Activated CD4-positive, alpha-beta T cell treated with anti-CD3 and anti-CD28 coated beads for 36 hours (primary cell): ENCODE measurements around the gene PPAN. TPM values are rescaled to one million over a fixed set of nuclear protein-coding genes. Genes with fewer than 3 reads are reported as not detected.

Source experiments
- ATAC-seq: fragments of 200-7000 bp; cut with Tn5 transposase; one replicate; pipeline ENCODE4 v1.10.0; 2021; ENCODE audit warnings: mild to moderate bottlenecking, moderate library complexity
- CTCF ChIA-PET: fragments of 350-600 bp; sonication (Branson Sonifier 250); formaldehyde crosslinking; loops from one replicate; lab custom pipeline; 2021; ENCODE audit warnings: antibody characterized with exemption; lab: Charles Lee
- POLR2A ChIA-PET: fragments of 350-600 bp; sonication (Branson Sonifier 250); formaldehyde crosslinking; loops from one replicate; lab custom pipeline; 2021; ENCODE audit warnings: antibody characterized with exemption, inconsistent platforms; lab: Charles Lee
- DNase-seq: peaks from one replicate; pipeline ENCODE4 v3.0.0-alpha.2; 2020
- H3K27ac Mint-ChIP-seq: one replicate; pipeline ENCODE4 v1.8.0; 2021; ENCODE audit warnings: mixed read lengths
- H3K27me3 Mint-ChIP-seq: one replicate; pipeline ENCODE4 v1.8.0; 2021; ENCODE audit warnings: mixed read lengths
- H3K36me3 Mint-ChIP-seq: one replicate; pipeline ENCODE4 v1.8.0; 2021; ENCODE audit warnings: low read depth, mixed read lengths
- H3K4me1 Mint-ChIP-seq: one replicate; pipeline ENCODE4 v1.8.0; 2021; ENCODE audit warnings: mixed read lengths
- H3K4me3 Mint-ChIP-seq: one replicate; pipeline ENCODE4 v1.8.0; 2021; ENCODE audit warnings: mild to moderate bottlenecking, moderate library complexity, mixed read lengths
- H3K9me3 Mint-ChIP-seq: one replicate; pipeline ENCODE4 v1.8.0; 2021; ENCODE audit warnings: low read depth, mixed read lengths
- intact Hi-C, 2 experiments: fragments of 100-400 bp; cut with DNase I in 1 of 2; cut with micrococcal nuclease in 1 of 2; formaldehyde crosslinking; loops; one replicate each; pipeline versions ENCODE4 v1.14.2 to v1.15.1; 2022 to 2024; cut with DNase I, micrococcal nuclease
- total RNA-seq, 2 experiments: library from RNA; stranded (reverse); gene quantifications; one replicate each; pipeline ENCODE4 v1.2.3, GENCODE V29; 2021

PPAN gene
- total RNA-seq, 2 experiments from 2014 or later: 139 to 149 TPM

GRCh38 chr19:10093295-10094186, 12.6 kb upstream of the PPAN start:
- peaks cover 12% of the 10 kb centered on the region for H3K4me1 Mint-ChIP-seq
- H3K9me3 Mint-ChIP-seq: no peaks in the 10 kb centered on the region
- ChIA-PET POLR2A (no interaction called here), CTCF (no interaction called here)
- DNase-seq: peak; percentile 39
- no peak overlapping the region for H3K27ac Mint-ChIP-seq
- no peak for ATAC-seq
- H3K36me3 Mint-ChIP-seq: peaks cover 46% of the 10 kb centered on the region
- H3K4me3 Mint-ChIP-seq: no peak overlapping the region
- H3K27me3 Mint-ChIP-seq: no peaks in the 10 kb centered on the region
- intact Hi-C loops: no loop called here

GRCh38 chr19:10095622-10095947, 10.6 kb upstream of the PPAN start:
- intact Hi-C loops: no loop called here
- Mint-ChIP-seq H3K27ac (no peak overlapping the region), H3K27me3 (no peaks in the 10 kb centered on the region), H3K9me3 (no peaks in the 10 kb centered on the region), H3K36me3 (peaks cover 42% of the 10 kb centered on the region), H3K4me3 (no peak overlapping the region), H3K4me1 (peaks cover 25% of the 10 kb centered on the region)
- CTCF ChIA-PET: interaction anchor here (0.7 to 1.4 kb wide), 8 partner anchors 9 to 165 kb away, joined by 3 to 5 read pairs (median 4); partner anchors contain the start of genes P2RY11 and PPAN
- DNase-seq: no peak
- no peak for ATAC-seq
- POLR2A ChIA-PET: interaction anchor here (1.0 to 1.4 kb wide), 3 partner anchors 9 to 13 kb away, joined by 4 to 7 read pairs (median 5); partner anchors contain the start of gene PPAN

GRCh38 chr19:10095948-10096614, 10.1 kb upstream of the PPAN start:
- CTCF ChIA-PET: interaction anchor here (0.6 to 1.4 kb wide), 10 partner anchors 8 to 238 kb away, joined by 3 to 5 read pairs (median 3); partner anchors contain the start of genes P2RY11 and PPAN
- ATAC-seq (peak; percentile 90), DNase-seq (peak; percentile 94)
- no peaks in the 10 kb centered on the region for H3K9me3 Mint-ChIP-seq
- H3K4me3 Mint-ChIP-seq: peak overlapping the region; percentile 56
- intact Hi-C loops: loop anchor here (1.0 to 2.0 kb wide), 10 partner anchors 9 to 471 kb away; partner anchors contain the start of genes SHFL (in 2 of the 2), DNMT1 (in 1 of the 2), EIF3G (in 1 of the 2) and KRI1 (in 1 of the 2)
- H3K36me3 Mint-ChIP-seq: peaks cover 40% of the 10 kb centered on the region
- H3K27ac Mint-ChIP-seq: peak overlapping the region; percentile 69
- POLR2A ChIA-PET: interaction anchor here (0.5 to 1.4 kb wide), 5 partner anchors 8 to 284 kb away, joined by 3 to 7 read pairs (median 4); partner anchors contain the start of genes PPAN and TYK2
- H3K4me1 Mint-ChIP-seq: peaks cover 26% of the 10 kb centered on the region
- no peaks in the 10 kb centered on the region for H3K27me3 Mint-ChIP-seq

- ATAC-seq (no peak), DNase-seq (no peak)
- peaks cover 39% of the 10 kb centered on the region for H3K36me3 Mint-ChIP-seq
- peaks cover 26% of the 10 kb centered on the region for H3K4me1 Mint-ChIP-seq
- H3K4me3 Mint-ChIP-seq: peak overlapping the region; percentile 56
- H3K27ac Mint-ChIP-seq: peak overlapping the region; percentile 69
- ChIA-PET CTCF (interaction anchor here (0.8 to 1.4 kb wide), 6 partner anchors 8 to 22 kb away, joined by 3 to 4 read pairs (median 4); partner anchors contain the start of genes P2RY11 and PPAN), POLR2A (interaction anchor here (0.6 to 1.4 kb wide), 5 partner anchors 8 to 322 kb away, joined by 3 to 7 read pairs (median 4); partner anchors contain the start of gene PPAN)
- no peaks in the 10 kb centered on the region for H3K27me3 Mint-ChIP-seq
- intact Hi-C loops: loop anchor here (1.0 to 2.0 kb wide), 10 partner anchors 9 to 470 kb away; partner anchors contain the start of genes SHFL (in 2 of the 2), DNMT1 (in 1 of the 2), EIF3G (in 1 of the 2) and KRI1 (in 1 of the 2)
- H3K9me3 Mint-ChIP-seq: no peaks in the 10 kb centered on the region
Measured at GRCh38 chr19:10096615-10096963, 9.6 kb upstream of the PPAN start.

- ATAC-seq: no peak
- ChIA-PET CTCF (interaction anchor here (2.4 kb wide), 1 partner anchor 8 kb away, joined by 12 read pairs; no protein-coding TSS in a partner anchor), POLR2A (interaction anchor here (0.7 kb wide), 1 partner anchor 138 kb away, joined by 3 read pairs; no protein-coding TSS in a partner anchor)
- Mint-ChIP-seq H3K27me3 (no peaks in the 10 kb centered on the region), H3K9me3 (no peaks in the 10 kb centered on the region), H3K27ac (peak overlapping the region; percentile 77), H3K36me3 (peaks cover 12% of the 10 kb centered on the region), H3K4me1 (peaks cover 50% of the 10 kb centered on the region), H3K4me3 (no peak overlapping the region)
- DNase-seq: no peak
- intact Hi-C loops: loop anchor here in 1 of 2 experiments (10.0 kb wide), 3 partner anchors 405 to 995 kb away; partner anchors contain the start of genes CARM1 and KEAP1
Measured at GRCh38 chr19:10100163-10100785, 5.9 kb upstream of the PPAN start.

GRCh38 chr19:10102787-10103236, 3.4 kb upstream of the PPAN start:
- H3K4me3 Mint-ChIP-seq: peak overlapping the region; percentile 68
- peaks cover 58% of the 10 kb centered on the region for H3K4me1 Mint-ChIP-seq
- no peaks in the 10 kb centered on the region for H3K9me3 Mint-ChIP-seq
- peak overlapping the region; percentile 93 for H3K27ac Mint-ChIP-seq
- ChIA-PET CTCF (interaction anchor here (0.6 to 2.0 kb wide), 6 partner anchors 11 to 828 kb away, joined by 3 to 9 read pairs (median 4); partner anchors contain the start of gene EIF3G), POLR2A (no interaction called here)
- ATAC-seq: no peak
- no peaks in the 10 kb centered on the region for H3K27me3 Mint-ChIP-seq
- H3K36me3 Mint-ChIP-seq: peaks cover 20% of the 10 kb centered on the region
- intact Hi-C loops: loop anchor here in 1 of 2 experiments (10.0 kb wide), 3 partner anchors 402 to 992 kb away; partner anchors contain the start of genes CARM1 and KEAP1
- no peak for DNase-seq

- H3K4me3 Mint-ChIP-seq: peak overlapping the region; percentile 90
- POLR2A ChIA-PET: interaction anchor here (0.6 to 0.8 kb wide), 3 partner anchors 8 to 87 kb away, joined by 5 to 6 read pairs (median 5); no protein-coding TSS in a partner anchor
- ATAC-seq (no peak), DNase-seq (no peak)
- H3K27me3 Mint-ChIP-seq: no peaks in the 10 kb centered on the region
- peaks cover 29% of the 10 kb centered on the region for H3K36me3 Mint-ChIP-seq
- no peaks in the 10 kb centered on the region for H3K9me3 Mint-ChIP-seq
- H3K27ac Mint-ChIP-seq: peak overlapping the region; percentile 99
- CTCF ChIA-PET: interaction anchor here (1.1 to 2.0 kb wide), 3 partner anchors 8 to 155 kb away, joined by 4 to 9 read pairs (median 7); no protein-coding TSS in a partner anchor
- intact Hi-C loops: loop anchor here (2.0 to 10.0 kb wide), 9 partner anchors 17 to 991 kb away; partner anchors contain the start of genes CARM1 (in 1 of the 2), KEAP1 (in 1 of the 2), PIN1 (in 1 of the 2) and TYK2 (in 1 of the 2)
- peaks cover 57% of the 10 kb centered on the region for H3K4me1 Mint-ChIP-seq
Measured at GRCh38 chr19:10104130-10104513, 2.0 kb upstream of the PPAN start.

GRCh38 chr19:10104665-10105508, 1.3 kb upstream of the PPAN start:
- H3K4me1 Mint-ChIP-seq: peaks cover 60% of the 10 kb centered on the region
- H3K36me3 Mint-ChIP-seq: peaks cover 36% of the 10 kb centered on the region
- H3K4me3 Mint-ChIP-seq: peak overlapping the region; percentile 90
- peak overlapping the region; percentile 99 for H3K27ac Mint-ChIP-seq
- ATAC-seq (peak; percentile 70), DNase-seq (peak; percentile 89)
- ChIA-PET CTCF (interaction anchor here (1.1 to 2.0 kb wide), 3 partner anchors 9 to 154 kb away, joined by 4 to 9 read pairs (median 7); no protein-coding TSS in a partner anchor), POLR2A (interaction anchor here (0.6 to 1.1 kb wide), 4 partner anchors 9 to 286 kb away, joined by 3 to 6 read pairs (median 5); partner anchors contain the start of gene FBXL12)
- no peaks in the 10 kb centered on the region for H3K9me3 Mint-ChIP-seq
- no peaks in the 10 kb centered on the region for H3K27me3 Mint-ChIP-seq
- intact Hi-C loops: loop anchor here (1.0 to 10.0 kb wide), 12 partner anchors 9 to 990 kb away; partner anchors contain the start of genes CARM1 (in 1 of the 2), KEAP1 (in 1 of the 2), KRI1 (in 1 of the 2) and MRPL4 (in 1 of the 2)

GRCh38 chr19:10105509-10106099, 558 bp upstream of the PPAN start:
- POLR2A ChIA-PET: interaction anchor here (1.1 to 1.2 kb wide), 2 partner anchors 9 kb away, joined by 5 to 7 read pairs; no protein-coding TSS in a partner anchor
- peaks cover 62% of the 10 kb centered on the region for H3K4me1 Mint-ChIP-seq

More at GRCh38 chr19:10105509-10106099, 558 bp upstream of the PPAN start:
- Mint-ChIP-seq H3K36me3 (peaks cover 39% of the 10 kb centered on the region), H3K4me3 (peak overlapping the region; percentile 90), H3K9me3 (no peaks in the 10 kb centered on the region), H3K27me3 (no peaks in the 10 kb centered on the region), H3K27ac (peak overlapping the region; percentile 99)
- ATAC-seq (peak; percentile 56), DNase-seq (peak; percentile 93)
- CTCF ChIA-PET: interaction anchor here (0.6 to 2.3 kb wide), 3 partner anchors 11 to 22 kb away, joined by 3 to 8 read pairs (median 4); no protein-coding TSS in a partner anchor
- intact Hi-C loops: loop anchor here (1.0 to 10.0 kb wide), 17 partner anchors 9 to 989 kb away; partner anchors contain the start of genes CARM1 (in 1 of the 2), DNMT1 (in 1 of the 2), EIF3G (in 1 of the 2) and ILF3 (in 1 of the 2)
